Activated naive CD4-positive, alpha-beta T cell treated with anti-CD3 and anti-CD28 coated beads, Interleukin-2, amount 50 U/mL, for 72 hours (primary cell): Measurements from ENCODE around the gene KRT86. TPM values are rescaled to one million over a fixed set of nuclear protein-coding genes. Genes with fewer than 3 reads are reported as not detected.
A peak's percentile ranks its signal among the peaks of the same experiment; 100 is the strongest.
"Not testable (repeated sequence)": the region's sequence is repeated elsewhere in the genome, so short reads cannot be mapped to it uniquely, and the experiment has no call there.

Experiments
- ATAC-seq, 2 donors: fragments of 150-1000 bp; cut with Tn5 transposase; 2 replicates each; pipeline ENCODE4 v1.10.0; 2021; ENCODE audit warnings: mild to moderate bottlenecking in 2 of 2, moderate library complexity in 2 of 2
- DNase-seq, 2 donors: peaks; one replicate each; pipeline ENCODE4 v3.0.0; 2021 to 2022; ENCODE audit warnings: low spot score in 2 of 2
- H3K27ac Mint-ChIP-seq, 2 donors: one replicate each; pipeline ENCODE4 v1.8.0; 2022; ENCODE audit warnings: mild to moderate bottlenecking in 2 of 2, mixed read lengths in 2 of 2
- H3K36me3 Mint-ChIP-seq, 2 donors: one replicate each; pipeline ENCODE4 v1.8.0; 2022; ENCODE audit warnings: mixed read lengths in 2 of 2
- H3K9me3 Mint-ChIP-seq, 2 donors: one replicate each; pipeline ENCODE4 v1.8.0; 2022; ENCODE audit warnings: mixed read lengths in 2 of 2
- total RNA-seq, 2 donors: library from RNA; stranded (reverse); gene quantifications; one replicate each; pipeline ENCODE4 v1.2.3, GENCODE V29; 2022

Gene KRT86
- total RNA-seq, 2 donors from 2014 or later: 0.37 TPM; not detected in 1

DNA sequence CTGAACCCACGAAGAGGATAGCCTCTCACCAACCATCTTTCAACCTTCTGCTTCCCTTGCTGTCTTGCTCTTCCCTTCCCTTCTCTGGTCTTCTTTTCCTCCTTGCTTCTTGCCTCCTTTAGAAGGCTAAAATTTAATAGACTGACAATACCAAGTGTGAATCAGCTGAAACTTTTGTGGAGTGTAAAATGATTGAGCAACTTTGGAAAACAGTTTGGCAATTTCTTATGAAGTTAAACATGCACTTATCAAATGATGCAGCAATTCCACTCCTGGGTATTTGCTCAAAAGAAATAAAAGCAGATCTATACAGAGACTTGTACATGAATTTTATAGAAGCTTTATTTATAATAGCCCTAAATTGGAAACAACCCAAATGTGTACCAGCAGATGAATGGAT lies 3.3 kb upstream of the KRT86 start:
- Mint-ChIP-seq H3K36me3 (no peaks in the 10 kb centered on the region), H3K27ac (no peak overlapping the region), H3K9me3 (no peaks in the 10 kb centered on the region)
- DNase-seq (no peak), ATAC-seq (no peak)

DNA sequence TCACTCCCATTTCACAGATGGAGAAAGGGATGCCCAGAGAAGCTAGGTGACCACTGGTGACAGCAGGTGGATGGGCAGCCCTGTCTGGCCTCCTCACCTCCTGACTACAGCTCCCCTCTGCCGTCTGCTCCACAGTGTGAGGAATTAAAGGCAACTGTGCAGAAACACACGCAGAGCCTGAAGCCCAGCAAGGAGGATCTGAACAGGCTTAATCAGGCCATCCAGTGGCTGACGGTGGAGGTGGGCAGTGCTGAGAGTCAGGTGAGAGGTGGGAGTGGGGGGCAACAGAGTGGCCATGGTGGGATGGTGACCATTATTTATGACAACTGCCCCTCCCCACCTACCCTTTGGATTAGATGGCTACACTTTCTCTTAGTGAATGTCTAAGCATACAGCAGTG lies 1.2 kb downstream of the KRT86 start:
- peak in 1 of 2 donors; percentile 37 for DNase-seq
- Mint-ChIP-seq H3K9me3 (no peaks in the 10 kb centered on the region), H3K27ac (no peak overlapping the region), H3K36me3 (no peaks in the 10 kb centered on the region)
- no peak for ATAC-seq

DNA sequence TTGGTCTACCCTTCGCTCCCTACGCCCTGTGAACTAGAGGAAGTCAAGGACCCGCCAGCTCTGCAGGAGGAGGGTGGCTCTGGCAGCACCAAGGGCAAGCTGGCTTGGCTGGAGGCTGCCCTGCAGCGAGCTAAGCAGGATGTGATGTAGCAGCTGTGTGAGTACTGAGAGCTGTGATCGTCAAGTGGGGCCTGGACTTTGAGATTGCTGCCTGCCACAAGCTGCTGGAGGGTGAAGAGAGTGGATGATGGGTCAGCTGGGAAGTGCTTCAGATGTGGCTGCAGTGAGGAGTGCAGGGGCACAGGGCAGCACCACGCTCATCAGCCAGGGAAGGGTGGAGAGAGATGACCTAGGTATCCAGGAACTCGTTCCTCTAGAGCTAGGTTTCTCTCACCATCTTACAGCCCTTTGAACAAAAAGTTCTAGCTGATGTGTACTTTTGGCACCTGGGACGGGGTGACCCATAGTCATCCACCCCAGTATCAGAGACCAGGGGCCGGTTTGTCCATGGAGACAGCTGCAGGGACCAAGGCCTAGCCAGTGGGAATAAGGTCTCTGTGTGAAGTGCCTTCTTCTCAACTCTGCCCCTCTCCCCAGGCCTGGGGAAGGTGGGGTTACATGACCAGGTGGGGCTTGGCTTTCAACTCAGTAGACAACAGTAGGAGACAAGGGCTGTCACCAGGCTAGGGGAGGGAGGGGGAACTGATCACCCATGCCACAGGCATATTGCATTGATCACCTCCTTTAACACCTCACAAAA lies 3.2 kb downstream of the KRT86 start:
- Mint-ChIP-seq H3K36me3 (no peaks in the 10 kb centered on the region), H3K27ac (no peak overlapping the region), H3K9me3 (no peaks in the 10 kb centered on the region)
- peak in 1 of 2 donors; percentile 40 for DNase-seq
- no peak for ATAC-seq

DNA sequence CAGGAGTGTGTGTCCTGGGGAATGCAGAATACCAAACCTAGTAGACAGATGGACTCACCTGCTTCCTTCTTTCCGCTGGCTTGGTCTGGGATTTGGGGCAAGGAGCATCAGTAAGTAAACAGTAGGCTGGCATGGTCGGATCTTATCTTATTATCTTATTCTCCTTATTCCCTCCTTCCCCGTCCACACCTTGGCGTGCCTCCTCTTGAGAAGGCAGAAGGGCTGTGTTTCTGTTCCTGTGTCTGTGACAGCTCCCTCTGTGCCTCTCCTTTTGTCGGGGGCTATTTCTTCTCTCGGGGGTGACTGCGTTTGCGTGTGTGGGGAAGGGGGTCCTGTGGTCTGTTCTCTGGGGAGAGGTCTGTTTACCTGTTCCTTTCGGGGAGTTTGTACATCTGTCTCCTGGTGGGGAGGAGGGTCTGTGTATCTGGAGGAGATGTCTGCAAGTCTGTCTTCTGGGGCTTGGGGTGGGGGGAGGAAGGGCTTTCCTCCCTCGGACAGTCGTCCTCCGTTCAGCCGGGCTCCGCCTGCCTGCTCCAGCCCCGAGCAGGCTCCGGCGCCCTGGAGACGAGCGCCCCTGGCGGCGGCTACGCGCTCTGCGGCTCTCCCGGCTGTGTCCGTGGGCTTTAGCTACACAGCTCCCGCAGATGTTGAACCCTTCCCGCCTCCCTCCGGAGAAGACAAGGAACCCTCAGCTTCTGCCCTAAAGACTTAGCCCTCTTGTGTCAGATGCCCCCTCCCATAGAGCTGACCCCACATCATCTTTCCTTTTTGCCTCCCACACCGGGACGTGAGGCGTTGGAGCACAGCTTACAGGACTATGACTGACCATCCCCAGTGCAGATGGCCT lies 4.4 kb downstream of the KRT86 start:
- ATAC-seq (peak; percentile 97 to 98), DNase-seq (peak; percentile 72 to 88)
- H3K27ac Mint-ChIP-seq: no peak overlapping the region
- H3K36me3 Mint-ChIP-seq: no peaks in the 10 kb centered on the region
- H3K9me3 Mint-ChIP-seq: no peaks in the 10 kb centered on the region

DNA sequence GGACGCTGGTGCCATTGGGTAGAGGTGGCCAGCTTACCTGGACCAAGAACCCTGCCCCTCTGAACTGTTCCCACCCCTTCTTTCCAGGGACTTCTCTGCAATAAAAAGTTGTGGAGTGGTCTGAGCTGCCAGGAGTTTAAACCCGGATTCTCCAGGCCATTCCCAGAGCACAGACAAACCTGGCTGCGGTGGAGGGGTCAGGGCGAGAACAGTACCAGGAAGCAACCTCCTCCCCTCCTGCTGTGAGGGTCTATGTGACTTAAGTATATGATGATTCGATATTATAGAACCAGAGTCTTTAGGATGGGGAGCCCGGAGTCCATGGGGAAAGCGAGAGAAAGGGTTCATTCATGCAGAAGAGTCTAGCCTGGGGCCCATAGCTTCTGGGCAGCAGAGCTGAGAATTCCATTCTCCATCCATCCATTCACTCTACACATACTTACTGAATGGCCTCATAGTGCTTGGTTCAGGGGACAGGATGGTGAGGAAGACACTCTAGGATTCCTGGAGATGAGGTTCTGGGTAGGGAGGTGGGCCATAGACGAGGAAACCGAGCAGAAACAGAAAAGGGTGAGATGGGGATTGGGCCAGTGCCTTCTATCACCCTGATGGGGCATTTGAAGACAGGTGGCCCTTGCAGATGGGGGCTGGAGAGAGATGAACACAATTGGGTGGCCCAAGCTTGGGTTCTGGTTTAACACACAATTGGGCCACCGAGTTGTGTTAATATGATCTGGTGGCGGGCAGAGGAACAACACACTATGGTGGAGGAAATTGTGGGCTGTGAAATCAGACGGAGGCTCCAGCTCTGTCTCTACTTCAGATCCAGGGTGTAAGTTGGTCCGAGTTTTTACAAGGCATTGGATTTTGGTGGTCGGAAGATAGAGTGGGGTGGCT lies 5.2 kb downstream of the KRT86 start:
- no peak for ATAC-seq
- no peaks in the 10 kb centered on the region for H3K36me3 Mint-ChIP-seq
- peak overlapping the region in 1 of 2 donors; percentile 66 for H3K27ac Mint-ChIP-seq
- peak in 1 of 2 donors; percentile 16 for DNase-seq
- H3K9me3 Mint-ChIP-seq: no peaks in the 10 kb centered on the region

GRCh38 chr12:52280319-52280795 lies 5.9 kb downstream of the KRT86 start:
- no peak overlapping the region for H3K27ac Mint-ChIP-seq
- DNase-seq (no peak), ATAC-seq (no peak)
- H3K9me3 Mint-ChIP-seq: no peaks in the 10 kb centered on the region
- H3K36me3 Mint-ChIP-seq: no peaks in the 10 kb centered on the region

DNA sequence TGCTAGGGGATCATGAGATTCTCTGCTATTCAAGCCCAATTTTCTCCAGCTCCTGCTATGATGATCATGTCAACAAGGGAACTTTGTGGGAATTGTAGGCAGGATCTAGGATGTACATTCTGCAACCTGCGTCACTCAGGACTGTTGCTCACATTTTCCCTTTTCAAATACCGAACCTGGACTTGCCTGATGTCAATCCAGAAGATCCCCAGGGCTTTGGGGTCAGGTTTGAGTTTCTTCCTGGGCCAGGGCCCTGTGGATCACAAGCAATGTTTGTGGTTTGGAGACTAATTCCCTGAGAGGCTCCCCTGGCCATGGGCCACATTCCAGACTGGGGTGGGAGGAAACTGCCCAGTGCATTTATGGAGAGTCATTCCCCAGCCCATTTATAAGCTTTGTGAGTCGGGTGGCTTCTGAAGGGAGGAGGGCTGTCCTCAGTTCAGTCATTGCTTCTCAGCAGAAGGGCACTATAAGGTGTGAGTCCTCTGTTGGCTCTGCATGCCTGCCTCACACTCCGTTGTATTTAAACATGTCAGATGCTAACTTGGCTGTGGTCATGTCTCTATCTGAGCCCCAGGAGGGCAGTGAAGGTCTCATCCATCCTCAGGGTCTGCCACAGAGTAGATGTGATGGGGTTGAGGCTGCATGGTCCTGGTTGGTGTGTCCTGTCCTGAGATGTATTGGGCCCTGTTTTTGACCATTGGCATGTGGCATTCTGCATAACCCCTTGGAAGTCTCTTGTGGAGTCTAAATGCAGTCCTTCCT lies 6.5 kb downstream of the KRT86 start:
- no peak for ATAC-seq

GRCh38 chr12:52284562-52285171 lies 10.2 kb downstream of the KRT86 start:
- H3K36me3 Mint-ChIP-seq: no peaks in the 10 kb centered on the region
- H3K9me3 Mint-ChIP-seq: no peaks in the 10 kb centered on the region
- ATAC-seq: no peak
- no peak for DNase-seq
- H3K27ac Mint-ChIP-seq: no peak overlapping the region

More for the DNA sequence above, 6.5 kb downstream of the KRT86 start:
- Mint-ChIP-seq H3K27ac (no peak overlapping the region), H3K9me3 (no peaks in the 10 kb centered on the region), H3K36me3 (no peaks in the 10 kb centered on the region)
- peak in 1 of 2 donors; percentile 16 for DNase-seq

DNA sequence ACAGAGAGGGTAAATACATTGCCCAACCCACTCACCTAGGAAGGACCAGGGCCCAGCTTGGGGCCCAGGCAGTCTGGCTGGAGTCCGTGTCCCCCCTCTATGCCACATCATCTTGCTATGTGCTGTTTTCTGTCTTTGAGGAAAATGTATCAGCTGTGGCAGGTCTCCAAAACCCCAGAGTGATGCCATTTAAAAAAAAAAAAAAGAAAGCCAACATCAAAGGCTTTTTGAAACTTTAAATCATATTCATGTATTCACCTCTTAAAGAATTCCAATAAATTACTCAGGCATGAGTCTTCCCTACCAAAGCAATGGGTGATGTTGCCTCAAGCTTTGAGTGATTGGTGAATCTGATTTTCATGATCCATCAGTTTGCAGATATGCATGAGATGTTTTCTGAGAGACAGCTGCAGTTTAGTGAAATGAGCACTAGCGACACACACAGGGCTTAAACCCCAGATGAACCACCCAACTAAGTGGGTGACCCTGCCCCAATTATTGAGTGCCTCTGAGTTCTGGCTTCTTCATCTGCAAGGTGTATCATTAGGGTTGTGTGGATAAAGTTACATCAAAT lies 10.8 kb downstream of the KRT86 start:
- DNase-seq (no peak), ATAC-seq (no peak)
- H3K27ac Mint-ChIP-seq: no peak overlapping the region
- no peaks in the 10 kb centered on the region for H3K36me3 Mint-ChIP-seq
- H3K9me3 Mint-ChIP-seq: no peaks in the 10 kb centered on the region

- ATAC-seq: no peak
- DNase-seq: no peak
- Mint-ChIP-seq H3K9me3 (no peaks in the 10 kb centered on the region), H3K27ac (peak overlapping the region in 1 of 2 donors; percentile 83), H3K36me3 (no peaks in the 10 kb centered on the region)
These were observed 11.5 kb downstream of the KRT86 start for GRCh38 chr12:52285851-52286530.

DNA sequence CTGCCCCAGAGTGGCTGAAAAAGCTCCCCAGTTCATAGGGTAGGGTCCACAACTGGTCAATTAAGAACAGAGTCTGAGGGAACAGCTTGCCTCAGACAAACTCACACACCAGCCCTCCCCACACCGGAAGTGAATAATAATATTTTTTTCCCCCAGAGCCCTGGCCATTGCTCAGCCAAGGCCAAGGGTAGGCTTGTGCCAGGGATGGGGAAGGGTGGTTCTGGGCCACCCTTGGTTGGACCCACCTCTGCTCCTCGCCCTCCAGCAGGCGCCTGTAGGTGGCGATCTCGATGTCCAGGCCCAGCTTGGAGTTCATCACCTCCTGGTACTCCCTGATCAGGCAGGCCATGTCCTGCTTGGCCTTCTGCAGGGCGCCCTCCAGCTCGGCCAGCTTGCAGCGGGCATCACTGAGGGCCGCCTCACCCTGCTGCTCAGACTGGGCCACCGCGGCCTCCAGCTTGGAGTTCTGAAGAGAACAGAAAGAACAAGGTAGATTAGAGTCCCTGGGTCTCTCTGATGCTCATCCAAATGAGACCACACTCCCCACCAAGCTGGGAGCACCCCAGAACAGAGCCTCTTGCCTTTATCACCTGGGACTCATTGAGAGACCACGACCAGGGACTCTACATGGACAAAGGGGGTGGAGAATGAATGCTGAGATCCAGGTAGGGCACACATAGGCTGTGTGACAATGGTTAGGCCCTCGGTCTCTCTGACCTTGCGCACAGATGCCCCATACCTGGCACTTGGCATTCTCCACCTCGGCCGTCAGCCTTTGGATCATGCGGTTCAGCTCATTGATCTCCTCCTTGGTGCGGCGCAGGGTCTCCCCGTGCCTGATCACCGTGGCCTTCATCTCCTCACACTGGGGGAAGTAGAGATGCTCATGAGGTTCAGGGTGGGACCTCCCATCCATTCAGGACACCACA lies 12.7 kb downstream of the KRT86 start:
- not testable (repeated sequence) for H3K36me3 Mint-ChIP-seq, DNase-seq, H3K9me3 Mint-ChIP-seq, ATAC-seq, H3K27ac Mint-ChIP-seq

DNA sequence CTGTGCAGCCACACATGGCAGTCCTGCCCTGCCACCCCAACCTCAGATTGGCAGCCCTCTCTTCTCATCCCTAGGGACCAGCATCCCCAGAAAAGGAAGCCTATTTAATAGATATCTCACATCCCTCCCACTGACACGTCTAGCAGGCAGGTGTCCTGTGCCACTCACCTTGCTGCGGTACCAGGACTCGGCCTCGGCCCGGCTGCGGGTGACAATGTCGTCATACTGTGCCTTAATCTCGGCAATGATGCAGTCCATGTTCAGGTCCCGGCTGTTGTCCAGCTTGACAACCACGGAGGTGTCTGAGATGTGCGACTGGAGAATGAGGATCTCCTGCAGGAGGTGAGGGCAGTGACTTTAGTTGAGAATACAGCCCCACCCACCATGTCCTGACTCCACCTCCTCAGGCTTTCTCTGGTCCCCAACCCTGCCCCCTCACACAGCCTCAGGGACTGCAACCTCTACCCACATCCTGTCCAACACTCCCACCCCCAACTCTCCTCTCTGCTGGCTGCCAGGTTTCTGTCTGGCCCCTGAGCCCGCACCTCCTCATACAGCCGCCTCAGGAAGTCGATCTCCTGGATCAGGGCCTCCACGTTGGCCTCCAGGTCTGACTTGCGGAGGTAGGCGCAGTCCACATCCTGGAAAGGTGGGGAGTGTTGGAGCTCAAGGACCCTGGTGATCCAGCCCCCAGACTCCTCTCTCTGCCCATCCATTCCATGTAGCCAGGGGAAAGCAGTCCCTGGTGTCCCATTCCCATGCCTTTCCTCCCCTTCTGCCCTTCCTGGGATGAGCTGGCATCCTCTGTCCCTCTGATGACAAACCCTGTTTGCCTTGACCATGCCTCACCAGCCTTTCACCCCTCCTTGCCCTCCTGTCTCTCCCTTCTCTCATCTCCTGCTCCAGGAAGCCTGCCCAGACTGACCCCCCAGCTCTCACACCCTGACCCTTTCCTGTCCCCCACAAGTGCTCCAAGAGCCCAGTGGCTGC lies 13.7 kb downstream of the KRT86 start:
- not testable (repeated sequence) for H3K9me3 Mint-ChIP-seq, H3K36me3 Mint-ChIP-seq, DNase-seq
- peak overlapping the region; percentile 23 to 42 for H3K27ac Mint-ChIP-seq
- ATAC-seq: peak; percentile 22 to 40
